Ectodermal cell (in vitro differentiated cells): Measurements from ENCODE around the gene CADPS.

Experiments
- H3K27ac ChIP-seq: 2 replicates; pipeline ENCODE4 v1.7.0; 2013; ENCODE audit warnings: mild to moderate bottlenecking, low read depth, low read length; ENCODE audit not compliant: insufficient read depth, poor library complexity, severe bottlenecking
- H3K27me3 ChIP-seq: 2 replicates; pipeline ENCODE4 v1.7.0; 2013; ENCODE audit warnings: mild to moderate bottlenecking, low read length; ENCODE audit not compliant: insufficient read depth, control insufficient read depth, poor library complexity, severe bottlenecking
- H3K36me3 ChIP-seq: one replicate; pipeline ENCODE4 v1.7.0; 2013; ENCODE audit warnings: low read length; ENCODE audit not compliant: control insufficient read depth, insufficient read depth
- H3K4me1 ChIP-seq: one replicate; pipeline ENCODE4 v1.7.0; 2013; ENCODE audit warnings: low read length; ENCODE audit not compliant: control insufficient read depth, insufficient read depth
- H3K4me3 ChIP-seq: 2 replicates; pipeline ENCODE4 v1.7.0; 2013; ENCODE audit warnings: low read depth, low read length, control low read depth; ENCODE audit not compliant: insufficient read depth
- H3K9me3 ChIP-seq: 2 replicates; pipeline ENCODE4 v1.7.0; 2013; ENCODE audit warnings: mild to moderate bottlenecking, low read length, moderate library complexity; ENCODE audit not compliant: control insufficient read depth
- WGBS, 2 experiments: methylation state at CpG; one replicate each; pipeline ENCODE4 v1.1.7; 2013; ENCODE audit warnings: missing lambda C conversion rate in 2 of 2; 5-methylcytosine and 5-hydroxymethylcytosine counted together

Gene CADPS

GRCh38 chr3:62605413-62606068 is 269.7 kb downstream of the CADPS start:
- no peaks in the 10 kb centered on the region for H3K9me3 ChIP-seq
- H3K36me3 ChIP-seq: no peaks in the 10 kb centered on the region
- peaks cover 22% of the 10 kb centered on the region for H3K4me1 ChIP-seq
- no peak overlapping the region for H3K4me3 ChIP-seq
- H3K27me3 ChIP-seq: no peaks in the 10 kb centered on the region
- WGBS, 2 experiments: 87 to 88% methylated on average over 3 of the region's 3 CpGs
- H3K27ac ChIP-seq: no peak overlapping the region

GRCh38 chr3:62604751-62605351 is 270.4 kb downstream of the CADPS start:
- Histone ChIP-seq H3K9me3 (no peaks in the 10 kb centered on the region), H3K4me3 (no peak overlapping the region), H3K4me1 (peaks cover 22% of the 10 kb centered on the region), H3K36me3 (no peaks in the 10 kb centered on the region), H3K27ac (no peak overlapping the region), H3K27me3 (no peaks in the 10 kb centered on the region)
- 100% methylated on average over 1 of the region's 1 CpG for WGBS, 2 experiments

GRCh38 chr3:62604298-62604697 is 270.9 kb downstream of the CADPS start:
- Histone ChIP-seq H3K4me1 (peaks cover 22% of the 10 kb centered on the region), H3K4me3 (no peak overlapping the region), H3K27me3 (no peaks in the 10 kb centered on the region), H3K36me3 (no peaks in the 10 kb centered on the region), H3K9me3 (no peaks in the 10 kb centered on the region), H3K27ac (no peak overlapping the region)
- 90 to 93% methylated on average over 2 of the region's 2 CpGs for WGBS, 2 experiments

- no peaks in the 10 kb centered on the region for H3K27me3 ChIP-seq
- H3K27ac ChIP-seq: no peak overlapping the region
- WGBS, 2 experiments: 89 to 91% methylated on average over 3 of the region's 3 CpGs
- no peaks in the 10 kb centered on the region for H3K9me3 ChIP-seq
- H3K4me3 ChIP-seq: no peak overlapping the region
- no peaks in the 10 kb centered on the region for H3K36me3 ChIP-seq
- H3K4me1 ChIP-seq: peaks cover 22% of the 10 kb centered on the region
Measured at GRCh38 chr3:62602987-62603386, 272.2 kb downstream of the CADPS start.

- Histone ChIP-seq H3K27ac (no peak overlapping the region), H3K4me1 (peaks cover 23% of the 10 kb centered on the region), H3K9me3 (no peaks in the 10 kb centered on the region), H3K27me3 (no peaks in the 10 kb centered on the region), H3K36me3 (no peaks in the 10 kb centered on the region), H3K4me3 (no peak overlapping the region)
- 87 to 89% methylated on average over 10 of the region's 10 CpGs for WGBS, 2 experiments
Measured at GRCh38 chr3:62602129-62602770, 273.0 kb downstream of the CADPS start.

GRCh38 chr3:62601238-62602070 is 273.8 kb downstream of the CADPS start:
- H3K4me1 ChIP-seq: peaks cover 23% of the 10 kb centered on the region
- no peaks in the 10 kb centered on the region for H3K27me3 ChIP-seq
- WGBS, 2 experiments: 84 to 95% methylated on average over 5 to 7 of the region's 7 CpGs
- H3K9me3 ChIP-seq: no peaks in the 10 kb centered on the region
- no peaks in the 10 kb centered on the region for H3K36me3 ChIP-seq
- no peak overlapping the region for H3K27ac ChIP-seq
- no peak overlapping the region for H3K4me3 ChIP-seq

GRCh38 chr3:62600033-62600432 is 275.2 kb downstream of the CADPS start:
- peaks cover 10% of the 10 kb centered on the region for H3K4me1 ChIP-seq
- no peak overlapping the region for H3K4me3 ChIP-seq
- no peak overlapping the region for H3K27ac ChIP-seq
- H3K27me3 ChIP-seq: no peaks in the 10 kb centered on the region
- 88 to 94% methylated on average over 2 of the region's 2 CpGs for WGBS, 2 experiments
- no peaks in the 10 kb centered on the region for H3K36me3 ChIP-seq
- H3K9me3 ChIP-seq: no peaks in the 10 kb centered on the region

- Histone ChIP-seq H3K4me1 (peaks cover 7% of the 10 kb centered on the region), H3K9me3 (no peaks in the 10 kb centered on the region), H3K36me3 (no peaks in the 10 kb centered on the region), H3K4me3 (no peak overlapping the region), H3K27ac (no peak overlapping the region), H3K27me3 (no peaks in the 10 kb centered on the region)
- WGBS, 2 experiments: 85 to 87% methylated on average over 4 of the region's 4 CpGs
Measured at GRCh38 chr3:62597491-62597890, 277.7 kb downstream of the CADPS start.

- no peak overlapping the region for H3K4me3 ChIP-seq
- WGBS, 2 experiments: 88 to 92% methylated on average over 3 of the region's 3 CpGs
- no peaks in the 10 kb centered on the region for H3K9me3 ChIP-seq
- H3K27ac ChIP-seq: no peak overlapping the region
- no peaks in the 10 kb centered on the region for H3K27me3 ChIP-seq
- H3K36me3 ChIP-seq: no peaks in the 10 kb centered on the region
- peaks cover 6% of the 10 kb centered on the region for H3K4me1 ChIP-seq
Measured at GRCh38 chr3:62592408-62592807, 282.8 kb downstream of the CADPS start.

- no peaks in the 10 kb centered on the region for H3K9me3 ChIP-seq
- H3K4me3 ChIP-seq: no peak overlapping the region
- H3K27ac ChIP-seq: no peak overlapping the region
- H3K4me1 ChIP-seq: peaks cover 5% of the 10 kb centered on the region
- H3K36me3 ChIP-seq: no peaks in the 10 kb centered on the region
- 95% methylated on average over 4 of the region's 4 CpGs for WGBS, 2 experiments
- no peaks in the 10 kb centered on the region for H3K27me3 ChIP-seq
Measured at GRCh38 chr3:62589078-62589477, 286.1 kb downstream of the CADPS start.
